ENCODE data around the gene TSPAN31. TPM values are rescaled to one million over a fixed set of nuclear protein-coding genes. Genes with fewer than 3 reads are reported as not detected.

Gene TSPAN31
- total RNA-seq, 1 donor from 2014 or later: 41.1 TPM

- Histone ChIP-seq H3K36me3 (peaks cover 19% of the 10 kb centered on the region), H3K27me3 (ENCODE audit: low read depth) (no peaks in the 10 kb centered on the region), H3K4me3 (no peak overlapping the region), H3K9me3 (no peaks in the 10 kb centered on the region), H3K27ac (no peak overlapping the region), H3K4me1 (peaks cover 35% of the 10 kb centered on the region)
- TF ChIP-seq CTCF (IDR thresholded peaks at IDR 0.05): no peak
- ATAC-seq (no peak), DNase-seq (no peak)
- intact Hi-C loops (cut with DNase I): no loop called here
Measured at GRCh38 chr12:57779736-57780135, 34.9 kb downstream of the TSPAN31 start.

GRCh38 chr12:57780284-57780897 lies 35.6 kb downstream of the TSPAN31 start:
- intact Hi-C loops (cut with DNase I): no loop called here
- H3K27me3 ChIP-seq (ENCODE audit: low read depth): no peaks in the 10 kb centered on the region
- no peak overlapping the region for H3K27ac ChIP-seq
- H3K36me3 ChIP-seq: peaks cover 21% of the 10 kb centered on the region
- no peak for ATAC-seq
- H3K4me1 ChIP-seq: peaks cover 35% of the 10 kb centered on the region
- H3K9me3 ChIP-seq: no peaks in the 10 kb centered on the region
- no peak for TF ChIP-seq CTCF (IDR thresholded peaks at IDR 0.05)
- no peak for DNase-seq
- H3K4me3 ChIP-seq: no peak overlapping the region

- Histone ChIP-seq H3K27me3 (ENCODE audit: low read depth) (no peaks in the 10 kb centered on the region), H3K4me3 (no peak overlapping the region), H3K4me1 (peaks cover 35% of the 10 kb centered on the region), H3K36me3 (peaks cover 21% of the 10 kb centered on the region), H3K27ac (peak overlapping the region; percentile 74), H3K9me3 (no peaks in the 10 kb centered on the region)
- DNase-seq (no peak), ATAC-seq (no peak)
- intact Hi-C loops (cut with DNase I): no loop called here
- TF ChIP-seq CTCF (IDR thresholded peaks at IDR 0.05): no peak
Measured at GRCh38 chr12:57781244-57781643, 36.4 kb downstream of the TSPAN31 start.

- H3K9me3 ChIP-seq: no peaks in the 10 kb centered on the region
- H3K36me3 ChIP-seq: peaks cover 27% of the 10 kb centered on the region
- H3K27ac ChIP-seq: peak overlapping the region; percentile 74
- no peaks in the 10 kb centered on the region for H3K27me3 ChIP-seq (ENCODE audit: low read depth)
- no peak for ATAC-seq
- no peak for DNase-seq
- peaks cover 35% of the 10 kb centered on the region for H3K4me1 ChIP-seq
- H3K4me3 ChIP-seq: no peak overlapping the region
- intact Hi-C loops (cut with DNase I): no loop called here
- TF ChIP-seq CTCF (IDR thresholded peaks at IDR 0.05): no peak
Measured at GRCh38 chr12:57781801-57782200, 37.0 kb downstream of the TSPAN31 start.

- no peak for TF ChIP-seq CTCF (IDR thresholded peaks at IDR 0.05)
- DNase-seq (no peak), ATAC-seq (peak in 1 of 2 donors; percentile 7)
- H3K4me1 ChIP-seq: peaks cover 35% of the 10 kb centered on the region
- H3K27ac ChIP-seq: peak overlapping the region; percentile 74
- no peaks in the 10 kb centered on the region for H3K9me3 ChIP-seq
- H3K27me3 ChIP-seq (ENCODE audit: low read depth): no peaks in the 10 kb centered on the region
- H3K4me3 ChIP-seq: peak overlapping the region; percentile 93
- H3K36me3 ChIP-seq: peaks cover 31% of the 10 kb centered on the region
- intact Hi-C loops (cut with DNase I): no loop called here
Measured at GRCh38 chr12:57782243-57782607, 37.4 kb downstream of the TSPAN31 start.

Data from lower lobe of right lung (tissue), 2 donors.